Neural cell (in vitro differentiated cells): ENCODE measurements around the gene PAPOLA.

Experiments
- CTCF ChIP-seq: fragments of 450-650 bp; IDR thresholded peaks from 2 replicates; pipeline ENCODE4 v1.5.1; 2014; ENCODE audit warnings: antibody characterized with exemption, mild to moderate bottlenecking, moderate library complexity; ENCODE audit not compliant: poor library complexity, severe bottlenecking
- EP300 ChIP-seq: fragments of 450-650 bp; conservative IDR thresholded peaks from 2 replicates; pipeline ENCODE4 v1.6.1; 2014; ENCODE audit warnings: antibody characterized with exemption, mild to moderate bottlenecking, moderate library complexity; ENCODE audit not compliant: poor library complexity, severe bottlenecking
- EZH2 ChIP-seq: fragments of 200-600, 300-800 bp; shearing (Covaris generic), sonication (generic); IDR thresholded peaks from 2 replicates; pipeline ENCODE4 v1.6.1; 2014; ENCODE audit warnings: antibody characterized with exemption, low read length, borderline replicate concordance, mild to moderate bottlenecking; ENCODE audit not compliant: insufficient read depth, poor library complexity, severe bottlenecking
- POLR2AphosphoS5 ChIP-seq: IDR thresholded peaks from 2 replicates; pipeline ENCODE4 v1.6.1; 2012
- RAD21 ChIP-seq: fragments of 450-650 bp; conservative IDR thresholded peaks from 2 replicates; pipeline ENCODE4 v1.6.1; 2014; ENCODE audit warnings: antibody characterized with exemption, mild to moderate bottlenecking, moderate library complexity
- REST ChIP-seq: IDR thresholded peaks from 2 replicates; pipeline ENCODE4 v1.6.1; 2012; ENCODE audit warnings: borderline replicate concordance
- SMC3 ChIP-seq: fragments of 450-650 bp; conservative IDR thresholded peaks from 2 replicates; pipeline ENCODE4 v1.6.1; 2014; ENCODE audit warnings: antibody characterized with exemption, mild to moderate bottlenecking, moderate library complexity; ENCODE audit not compliant: poor library complexity
- TAF1 ChIP-seq: IDR thresholded peaks from 2 replicates; pipeline ENCODE4 v1.6.1; 2012; ENCODE audit warnings: low read depth

- TF ChIP-seq EP300 (no peak), CTCF (no peak), EZH2 (no peak), RAD21 (no peak), REST (no peak), TAF1 (no peak), POLR2AphosphoS5 (no peak), SMC3 (no peak)
These were observed 85.0 kb downstream of the PAPOLA start for GRCh38 chr14:96586921-96587822.
